ENCODE data around the gene CDK16.
A peak's percentile ranks its signal among the peaks of the same experiment; 100 is the strongest.

Gene CDK16

DNA sequence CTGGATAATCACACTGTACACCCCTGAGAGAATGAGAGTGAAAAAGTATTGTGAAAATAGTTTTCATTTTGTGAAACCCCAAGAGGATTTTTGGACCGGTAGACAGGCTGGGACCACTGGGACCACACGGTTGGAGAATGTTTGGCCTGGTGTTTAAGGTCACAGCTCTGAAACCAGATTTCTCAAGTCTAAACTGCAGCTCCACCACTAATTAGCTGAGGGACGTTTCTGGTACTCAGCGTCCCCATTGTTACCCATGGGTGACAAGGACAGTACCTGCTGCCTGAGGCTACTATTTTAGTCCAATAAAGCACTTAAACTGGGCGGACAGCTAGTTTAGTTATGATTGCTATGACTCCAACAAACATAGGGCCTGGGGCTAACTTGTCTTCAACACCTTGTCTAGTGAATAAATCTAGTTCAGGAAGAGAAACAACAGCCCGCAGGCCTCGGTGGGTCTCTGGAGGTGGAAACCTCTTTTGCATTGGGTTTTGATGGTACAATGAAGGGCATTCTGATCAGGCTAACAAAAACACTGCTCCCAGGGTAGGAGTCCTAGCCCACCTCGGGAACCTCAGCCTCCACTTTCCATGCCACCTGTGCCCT lies 13.8 kb downstream of the CDK16 start:
- Histone ChIP-seq H3K4me3 (replicated peaks; ENCODE audit: insufficient read depth, low read length) (peak overlapping the region; percentile 59), H3K27me3 (ENCODE audit: insufficient read depth, poor library complexity, severe bottlenecking) (no peaks in the 10 kb centered on the region), H3K27ac (replicated peaks) (peak overlapping the region; percentile 91)
- DNase-seq (ENCODE audit: low read depth in 1 of 2, low spot score in 1 of 2): no peak
- no peak for TF ChIP-seq GABPA (IDR thresholded peaks at IDR 0.05; ENCODE audit: low read depth)
- no peak for TF ChIP-seq SPI1 (IDR thresholded peaks at IDR 0.05; ENCODE audit: borderline replicate concordance, low read depth)
- TF ChIP-seq, protein P1, sequence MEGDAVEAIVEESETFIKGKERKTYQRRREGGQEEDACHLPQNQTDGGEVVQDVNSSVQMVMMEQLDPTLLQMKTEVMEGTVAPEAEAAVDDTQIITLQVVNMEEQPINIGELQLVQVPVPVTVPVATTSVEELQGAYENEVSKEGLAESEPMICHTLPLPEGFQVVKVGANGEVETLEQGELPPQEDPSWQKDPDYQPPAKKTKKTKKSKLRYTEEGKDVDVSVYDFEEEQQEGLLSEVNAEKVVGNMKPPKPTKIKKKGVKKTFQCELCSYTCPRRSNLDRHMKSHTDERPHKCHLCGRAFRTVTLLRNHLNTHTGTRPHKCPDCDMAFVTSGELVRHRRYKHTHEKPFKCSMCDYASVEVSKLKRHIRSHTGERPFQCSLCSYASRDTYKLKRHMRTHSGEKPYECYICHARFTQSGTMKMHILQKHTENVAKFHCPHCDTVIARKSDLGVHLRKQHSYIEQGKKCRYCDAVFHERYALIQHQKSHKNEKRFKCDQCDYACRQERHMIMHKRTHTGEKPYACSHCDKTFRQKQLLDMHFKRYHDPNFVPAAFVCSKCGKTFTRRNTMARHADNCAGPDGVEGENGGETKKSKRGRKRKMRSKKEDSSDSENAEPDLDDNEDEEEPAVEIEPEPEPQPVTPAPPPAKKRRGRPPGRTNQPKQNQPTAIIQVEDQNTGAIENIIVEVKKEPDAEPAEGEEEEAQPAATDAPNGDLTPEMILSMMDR (IDR thresholded peaks at IDR 0.05; ENCODE audit: insufficient read depth, low read length): no peak
- no peak for TF ChIP-seq POLR2AphosphoS5 (IDR thresholded peaks at IDR 0.05; ENCODE audit: low read depth)
- TF ChIP-seq, protein P2, sequence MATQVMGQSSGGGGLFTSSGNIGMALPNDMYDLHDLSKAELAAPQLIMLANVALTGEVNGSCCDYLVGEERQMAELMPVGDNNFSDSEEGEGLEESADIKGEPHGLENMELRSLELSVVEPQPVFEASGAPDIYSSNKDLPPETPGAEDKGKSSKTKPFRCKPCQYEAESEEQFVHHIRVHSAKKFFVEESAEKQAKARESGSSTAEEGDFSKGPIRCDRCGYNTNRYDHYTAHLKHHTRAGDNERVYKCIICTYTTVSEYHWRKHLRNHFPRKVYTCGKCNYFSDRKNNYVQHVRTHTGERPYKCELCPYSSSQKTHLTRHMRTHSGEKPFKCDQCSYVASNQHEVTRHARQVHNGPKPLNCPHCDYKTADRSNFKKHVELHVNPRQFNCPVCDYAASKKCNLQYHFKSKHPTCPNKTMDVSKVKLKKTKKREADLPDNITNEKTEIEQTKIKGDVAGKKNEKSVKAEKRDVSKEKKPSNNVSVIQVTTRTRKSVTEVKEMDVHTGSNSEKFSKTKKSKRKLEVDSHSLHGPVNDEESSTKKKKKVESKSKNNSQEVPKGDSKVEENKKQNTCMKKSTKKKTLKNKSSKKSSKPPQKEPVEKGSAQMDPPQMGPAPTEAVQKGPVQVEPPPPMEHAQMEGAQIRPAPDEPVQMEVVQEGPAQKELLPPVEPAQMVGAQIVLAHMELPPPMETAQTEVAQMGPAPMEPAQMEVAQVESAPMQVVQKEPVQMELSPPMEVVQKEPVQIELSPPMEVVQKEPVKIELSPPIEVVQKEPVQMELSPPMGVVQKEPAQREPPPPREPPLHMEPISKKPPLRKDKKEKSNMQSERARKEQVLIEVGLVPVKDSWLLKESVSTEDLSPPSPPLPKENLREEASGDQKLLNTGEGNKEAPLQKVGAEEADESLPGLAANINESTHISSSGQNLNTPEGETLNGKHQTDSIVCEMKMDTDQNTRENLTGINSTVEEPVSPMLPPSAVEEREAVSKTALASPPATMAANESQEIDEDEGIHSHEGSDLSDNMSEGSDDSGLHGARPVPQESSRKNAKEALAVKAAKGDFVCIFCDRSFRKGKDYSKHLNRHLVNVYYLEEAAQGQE (IDR thresholded peaks at IDR 0.05; ENCODE audit: insufficient replicate concordance, low read depth): no peak

DNA sequence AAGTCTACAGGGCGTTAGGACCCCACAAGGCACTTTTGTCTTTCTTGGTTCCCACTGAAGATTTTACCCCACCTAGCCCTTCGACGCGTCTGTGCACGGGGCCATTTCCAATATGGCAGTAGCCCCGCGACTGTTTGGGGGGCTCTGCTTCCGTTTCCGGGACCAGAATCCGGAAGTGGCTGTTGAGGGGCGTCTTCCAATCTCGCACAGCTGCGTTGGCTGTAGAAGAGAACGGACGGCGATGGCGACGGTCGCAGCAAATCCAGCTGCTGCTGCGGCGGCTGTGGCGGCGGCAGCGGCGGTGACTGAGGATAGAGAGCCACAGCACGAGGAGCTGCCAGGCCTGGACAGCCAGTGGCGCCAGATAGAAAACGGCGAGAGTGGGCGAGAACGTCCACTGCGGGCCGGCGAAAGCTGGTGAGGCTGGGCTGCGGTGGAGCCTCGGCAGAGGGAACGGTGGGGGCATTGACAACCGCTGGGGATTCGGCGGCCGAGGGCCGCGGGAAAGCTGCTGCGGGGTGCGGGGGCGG lies 14.4 kb downstream of the CDK16 start, which contains the start of gene USP11:
Gene USP11 (plus strand): TSS at position 207 of the 530 bp plus-strand sequence. CDS start 35 bp downstream, at position 242.
- H3K27me3 ChIP-seq (ENCODE audit: insufficient read depth, poor library complexity, severe bottlenecking): no peaks in the 10 kb centered on the region
- TF ChIP-seq GABPA (IDR thresholded peaks at IDR 0.05; ENCODE audit: low read depth): peak; percentile 65; the same call in 1 of the 2 replicates
- no peak for TF ChIP-seq SPI1 (IDR thresholded peaks at IDR 0.05; ENCODE audit: borderline replicate concordance, low read depth)
- peak in 1 of 2 experiments; percentile 21 for DNase-seq (ENCODE audit: low read depth in 1 of 2, low spot score in 1 of 2)
- H3K27ac ChIP-seq (replicated peaks): peak within 1 kb of the TSS; percentile 91
- peak within 1 kb of the TSS; percentile 59 for H3K4me3 ChIP-seq (replicated peaks; ENCODE audit: insufficient read depth, low read length)

DNA sequence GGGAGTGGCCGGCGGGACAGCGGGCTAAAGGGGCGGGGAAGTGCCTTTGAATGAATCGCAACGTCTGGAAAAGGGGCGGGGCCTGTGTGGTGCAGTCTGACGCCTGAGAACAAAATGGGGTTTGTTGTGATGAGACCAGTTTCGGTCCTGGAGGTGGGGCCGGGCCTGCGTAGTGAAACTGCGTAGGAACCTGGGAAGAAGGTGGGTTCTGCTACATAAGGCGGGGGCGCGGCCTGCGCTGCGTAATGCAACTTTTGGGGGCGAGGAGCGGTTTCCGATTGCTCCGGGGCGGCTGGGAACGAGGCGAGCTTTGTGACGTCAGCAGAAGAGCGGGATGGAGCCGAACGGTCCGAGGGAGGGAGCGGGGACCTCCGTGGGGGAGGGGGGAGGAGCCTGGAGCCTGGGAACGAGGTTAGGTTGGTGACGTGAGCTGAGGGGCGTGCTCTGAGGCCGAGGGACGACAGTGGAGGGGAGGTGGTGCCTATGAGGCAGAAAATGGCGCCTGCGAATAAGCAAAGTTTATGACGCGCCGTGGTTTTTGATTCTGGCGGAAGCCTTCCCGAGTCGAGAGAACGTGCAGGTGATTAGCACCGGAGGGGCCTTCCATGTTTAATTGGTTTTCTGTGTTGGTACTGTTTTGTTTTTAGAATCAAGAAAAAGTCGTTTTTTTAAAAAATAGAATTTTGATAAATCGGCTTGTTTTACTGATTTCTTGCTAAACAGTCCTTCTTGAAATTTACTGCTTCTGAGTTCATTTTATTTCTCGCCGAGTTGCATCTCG lies 15.0 kb downstream of the CDK16 start:
- Histone ChIP-seq H3K4me3 (replicated peaks; ENCODE audit: insufficient read depth, low read length) (peak overlapping the region; percentile 59), H3K27me3 (ENCODE audit: insufficient read depth, poor library complexity, severe bottlenecking) (no peaks in the 10 kb centered on the region), H3K27ac (replicated peaks) (peak overlapping the region; percentile 91)
- peak; percentile 85 to 96 for DNase-seq (ENCODE audit: low read depth in 1 of 2, low spot score in 1 of 2)
- TF ChIP-seq, protein P1 (IDR thresholded peaks at IDR 0.05; ENCODE audit: insufficient read depth, low read length): no peak
- TF ChIP-seq GABPA (IDR thresholded peaks at IDR 0.05; ENCODE audit: low read depth): no peak
- no peak for TF ChIP-seq POLR2AphosphoS5 (IDR thresholded peaks at IDR 0.05; ENCODE audit: low read depth)
- TF ChIP-seq SPI1 (IDR thresholded peaks at IDR 0.05; ENCODE audit: borderline replicate concordance, low read depth): no peak
- TF ChIP-seq, protein P2 (IDR thresholded peaks at IDR 0.05; ENCODE audit: insufficient replicate concordance, low read depth): no peak

DNA sequence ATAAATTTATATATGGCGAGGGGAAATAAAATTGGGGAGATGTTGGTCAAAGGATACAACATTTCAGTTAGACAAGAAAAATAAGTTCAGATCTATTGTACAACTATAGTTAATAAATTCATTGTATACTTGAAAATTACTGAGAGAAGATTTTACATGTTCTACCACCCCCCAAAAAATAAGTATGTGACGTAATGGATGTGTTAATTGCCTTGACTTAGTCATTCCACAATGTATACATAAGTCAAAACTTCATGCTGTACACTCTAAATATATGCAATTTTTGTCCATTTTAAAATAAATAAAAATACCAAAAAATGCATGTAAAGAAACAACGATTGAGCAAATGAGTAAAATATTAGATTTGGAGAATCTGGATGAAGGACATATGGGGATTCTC lies 16.1 kb downstream of the CDK16 start:
- Histone ChIP-seq H3K27ac (replicated peaks) (peak overlapping the region; percentile 91), H3K4me3 (replicated peaks; ENCODE audit: insufficient read depth, low read length) (no peak overlapping the region), H3K27me3 (ENCODE audit: insufficient read depth, poor library complexity, severe bottlenecking) (no peaks in the 10 kb centered on the region)
- TF ChIP-seq, protein P2 (IDR thresholded peaks at IDR 0.05; ENCODE audit: insufficient replicate concordance, low read depth): no peak
- TF ChIP-seq GABPA (IDR thresholded peaks at IDR 0.05; ENCODE audit: low read depth): no peak
- no peak for TF ChIP-seq SPI1 (IDR thresholded peaks at IDR 0.05; ENCODE audit: borderline replicate concordance, low read depth)
- no peak for TF ChIP-seq POLR2AphosphoS5 (IDR thresholded peaks at IDR 0.05; ENCODE audit: low read depth)
- no peak for DNase-seq (ENCODE audit: low read depth in 1 of 2, low spot score in 1 of 2)
